Amygdala (tissue), 56 donors: ENCODE data around the gene AIFM3.
A peak's percentile ranks its signal among the peaks of the same experiment; 100 is the strongest.
"Not testable (repeated sequence)": the region's sequence is repeated elsewhere in the genome, so short reads cannot be mapped to it uniquely, and the experiment has no call there.

Source experiments
- DNase-seq, 56 donors: peaks; one replicate each; lab custom pipeline; 2025; lab: John Stamatoyannopoulos, UW

AIFM3 gene, protein sequence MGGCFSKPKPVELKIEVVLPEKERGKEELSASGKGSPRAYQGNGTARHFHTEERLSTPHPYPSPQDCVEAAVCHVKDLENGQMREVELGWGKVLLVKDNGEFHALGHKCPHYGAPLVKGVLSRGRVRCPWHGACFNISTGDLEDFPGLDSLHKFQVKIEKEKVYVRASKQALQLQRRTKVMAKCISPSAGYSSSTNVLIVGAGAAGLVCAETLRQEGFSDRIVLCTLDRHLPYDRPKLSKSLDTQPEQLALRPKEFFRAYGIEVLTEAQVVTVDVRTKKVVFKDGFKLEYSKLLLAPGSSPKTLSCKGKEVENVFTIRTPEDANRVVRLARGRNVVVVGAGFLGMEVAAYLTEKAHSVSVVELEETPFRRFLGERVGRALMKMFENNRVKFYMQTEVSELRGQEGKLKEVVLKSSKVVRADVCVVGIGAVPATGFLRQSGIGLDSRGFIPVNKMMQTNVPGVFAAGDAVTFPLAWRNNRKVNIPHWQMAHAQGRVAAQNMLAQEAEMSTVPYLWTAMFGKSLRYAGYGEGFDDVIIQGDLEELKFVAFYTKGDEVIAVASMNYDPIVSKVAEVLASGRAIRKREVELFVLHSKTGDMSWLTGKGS

DNA sequence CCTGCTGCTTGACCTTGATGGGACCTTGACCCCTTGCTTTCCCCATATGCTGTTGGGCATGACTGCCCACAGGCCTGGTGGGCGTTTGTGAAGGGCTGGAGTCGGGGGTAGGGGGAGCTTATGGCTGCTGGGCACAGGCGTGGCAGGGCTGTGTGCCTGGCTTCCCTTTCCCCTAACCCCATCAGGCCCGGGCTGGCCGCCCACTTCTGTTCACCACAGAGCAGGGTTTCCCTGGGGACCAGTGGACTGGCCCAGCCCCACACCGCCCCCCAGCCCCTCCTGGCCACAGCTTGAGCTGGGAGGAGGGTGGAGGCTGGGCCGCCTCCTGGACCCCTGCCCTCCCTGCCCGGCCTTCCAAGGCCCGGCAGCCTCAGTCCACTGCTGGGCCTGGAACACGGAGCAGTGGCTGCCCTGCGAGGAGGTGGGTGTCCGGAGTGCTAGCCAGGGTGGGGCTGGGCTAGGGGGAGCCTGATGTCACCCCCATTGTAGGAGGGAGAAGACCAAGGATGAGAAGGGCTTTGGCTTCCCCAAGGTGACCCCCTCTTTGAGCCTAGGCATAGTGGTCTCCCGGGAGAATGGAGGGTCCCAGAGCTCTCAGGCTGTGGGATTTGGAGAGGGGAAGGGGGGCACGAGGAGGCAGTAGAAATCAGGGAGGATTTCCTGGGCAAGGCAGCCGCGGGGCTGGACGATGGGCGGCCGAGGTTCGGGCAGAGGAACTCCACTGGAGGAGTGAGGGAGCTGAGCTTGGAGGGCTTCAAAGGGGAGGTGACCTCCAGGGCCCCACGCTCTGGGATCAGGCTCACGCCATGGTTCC lies at the start of gene AIFM3:
TSS of gene AIFM3 (plus strand) at position 373 of the 814 bp plus-strand sequence. CDS start 690 bp downstream, outside the sequence.
- peak in 28 of 56 donors; percentile 17 to 80 (median 56) for DNase-seq

DNA sequence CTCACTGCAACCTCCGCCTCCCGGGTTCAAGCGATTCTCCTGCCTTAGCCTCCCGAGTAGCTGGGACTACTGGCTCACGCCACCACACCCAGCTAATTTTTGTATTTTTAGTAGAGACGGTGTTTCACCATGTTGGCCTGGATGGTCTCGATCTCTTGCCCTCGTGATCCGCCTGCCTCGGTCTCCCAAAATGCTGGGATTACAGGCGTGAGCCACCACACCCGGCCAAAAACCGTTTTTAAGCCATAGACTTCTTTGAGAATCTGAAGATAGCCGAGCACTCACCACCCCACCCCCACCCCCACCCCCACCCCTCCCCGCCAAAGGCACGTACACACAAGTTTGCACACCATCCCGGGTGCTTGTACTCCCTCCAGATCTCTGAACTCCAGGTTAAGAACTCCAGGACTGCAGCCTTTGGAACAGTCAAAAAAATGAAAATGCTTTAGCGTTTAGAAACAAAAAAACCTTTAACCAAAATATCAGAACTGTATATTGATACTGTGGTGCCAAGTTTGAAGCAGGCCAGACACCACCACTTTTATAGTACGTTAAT lies 48.3 kb upstream of the AIFM3 start:
- no peak for DNase-seq

DNA sequence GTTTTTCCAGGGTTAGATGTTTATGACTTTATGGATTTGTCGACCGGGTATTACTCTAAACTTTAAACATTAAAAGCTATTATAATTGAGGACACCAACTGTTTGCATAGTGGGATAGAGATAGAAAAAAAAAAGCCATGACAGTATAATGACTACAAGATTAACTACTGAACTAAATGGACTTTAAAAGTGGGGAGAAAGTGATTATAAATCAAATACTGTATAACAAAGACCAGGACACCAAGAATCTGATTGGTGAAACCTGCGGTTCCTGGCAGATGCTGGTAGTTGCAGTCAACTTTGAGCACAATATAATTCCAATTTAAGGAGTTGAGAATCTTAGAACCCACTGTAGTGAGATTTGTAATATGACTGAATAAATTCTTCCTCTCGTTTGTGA lies 47.3 kb upstream of the AIFM3 start:
- DNase-seq = no peak

DNA sequence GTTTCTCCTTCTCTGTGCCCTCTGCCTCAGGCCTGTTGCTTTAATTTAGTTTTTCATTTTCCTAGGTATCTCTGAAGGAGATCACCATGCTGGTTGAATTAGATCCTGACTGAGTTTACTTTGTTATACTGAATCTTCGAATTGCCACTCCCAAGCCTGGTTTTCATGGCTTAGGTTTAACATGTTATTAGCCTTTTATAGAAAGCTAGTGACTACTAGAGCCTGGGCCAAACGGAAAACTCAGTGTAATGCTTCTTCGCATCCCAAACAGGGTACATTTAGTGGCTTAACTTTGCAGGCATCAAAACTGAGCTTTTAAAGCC lies 46.2 kb upstream of the AIFM3 start:
- no peak for DNase-seq

DNA sequence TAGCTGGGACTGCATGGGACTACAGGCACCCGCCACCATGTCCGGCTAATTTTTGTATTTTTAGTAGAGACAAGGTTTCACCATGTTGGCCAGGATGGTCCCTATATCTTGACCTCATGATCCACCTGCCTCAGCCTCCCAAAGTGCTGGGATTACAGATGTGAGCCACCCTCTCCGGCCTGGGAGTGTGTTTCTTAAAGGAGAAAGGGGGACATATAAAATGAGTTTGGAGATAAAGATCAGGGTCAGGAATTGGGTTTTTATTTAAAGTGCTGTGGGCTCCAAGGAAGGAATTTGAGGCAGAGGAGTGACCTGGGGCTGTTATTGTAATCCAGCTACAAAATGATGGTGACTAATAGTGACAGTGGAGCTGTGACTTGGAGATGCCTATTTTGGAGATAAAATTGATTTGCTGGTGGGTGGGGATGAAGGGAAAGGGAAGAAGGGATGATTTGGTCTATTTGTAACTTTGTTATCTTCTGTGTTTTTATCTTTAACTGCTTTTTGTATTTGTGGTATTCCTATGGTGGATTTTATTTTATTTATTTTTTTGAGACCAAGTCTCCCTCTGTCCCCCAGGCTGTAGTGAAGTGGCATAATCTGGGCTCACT lies 44.8 kb upstream of the AIFM3 start:
- DNase-seq = no peak

DNA sequence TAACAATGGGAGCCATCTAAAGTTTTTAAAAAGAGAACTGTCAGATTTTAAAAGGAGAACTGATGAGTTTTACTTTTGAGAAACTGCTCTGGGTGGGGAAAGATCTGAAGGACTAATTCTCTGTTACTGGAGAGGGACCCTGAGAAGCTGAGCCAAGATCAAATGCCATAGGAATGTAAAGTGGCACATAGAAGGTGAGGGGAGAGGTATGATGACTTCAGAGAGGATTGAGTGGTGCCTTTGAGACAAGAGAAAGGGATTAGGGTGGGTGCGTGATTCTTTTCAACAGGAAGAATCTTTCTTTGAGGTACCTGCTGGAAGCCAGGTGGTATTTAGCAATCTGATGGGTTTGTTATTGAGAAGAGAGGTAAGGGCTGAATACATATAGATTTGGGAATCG lies 40.8 kb upstream of the AIFM3 start:
- no peak for DNase-seq

DNA sequence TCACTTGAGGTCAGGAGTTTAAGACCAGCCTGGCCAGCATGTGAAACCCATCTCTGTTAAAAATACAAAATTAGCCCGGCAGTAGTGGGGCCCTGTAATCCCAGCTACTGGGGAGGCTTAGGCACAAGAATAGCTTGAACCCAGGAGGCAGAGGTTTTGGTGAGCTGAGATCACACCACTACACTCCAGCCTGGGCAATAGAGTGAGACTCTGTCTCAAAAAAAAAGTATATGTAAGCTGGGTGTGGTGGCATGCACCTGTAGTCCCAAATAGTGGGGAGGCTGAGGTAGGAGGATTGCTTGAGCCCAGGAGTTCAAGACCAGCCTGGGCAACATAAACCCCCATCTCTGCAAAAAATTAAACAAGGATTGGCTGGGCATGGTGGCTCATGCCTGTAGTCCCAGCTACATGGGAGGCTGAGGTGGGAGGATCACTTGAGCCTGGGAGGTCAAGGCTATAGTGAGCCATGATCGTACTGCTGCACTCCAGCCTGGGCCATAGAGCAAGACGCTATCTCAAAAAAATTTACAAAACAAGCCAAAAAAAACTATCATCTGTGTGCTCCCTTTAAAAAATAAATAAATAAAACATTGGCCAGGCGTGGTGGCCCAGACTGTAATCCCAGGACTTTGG lies 39.0 kb upstream of the AIFM3 start:
- DNase-seq = no peak

DNA sequence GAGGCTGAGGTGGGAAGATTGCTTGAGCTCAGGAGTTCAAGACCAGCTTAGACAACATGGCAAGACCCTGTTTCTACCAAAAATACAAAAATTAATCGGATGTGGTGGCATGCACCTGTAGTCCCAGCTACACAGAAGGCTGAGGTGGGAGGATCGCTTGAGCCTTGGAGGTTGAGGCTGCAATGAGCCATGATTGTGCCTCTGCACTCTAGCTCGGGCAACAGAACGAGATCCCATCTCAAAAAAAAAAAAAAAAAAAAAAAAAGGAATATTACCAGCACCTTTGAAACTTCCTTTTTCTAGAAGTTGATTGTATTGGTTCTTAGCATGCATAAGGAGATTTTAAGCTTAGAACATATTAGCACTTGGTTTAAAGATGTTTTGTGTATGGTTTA lies 38.5 kb upstream of the AIFM3 start:
- no peak for DNase-seq

DNA sequence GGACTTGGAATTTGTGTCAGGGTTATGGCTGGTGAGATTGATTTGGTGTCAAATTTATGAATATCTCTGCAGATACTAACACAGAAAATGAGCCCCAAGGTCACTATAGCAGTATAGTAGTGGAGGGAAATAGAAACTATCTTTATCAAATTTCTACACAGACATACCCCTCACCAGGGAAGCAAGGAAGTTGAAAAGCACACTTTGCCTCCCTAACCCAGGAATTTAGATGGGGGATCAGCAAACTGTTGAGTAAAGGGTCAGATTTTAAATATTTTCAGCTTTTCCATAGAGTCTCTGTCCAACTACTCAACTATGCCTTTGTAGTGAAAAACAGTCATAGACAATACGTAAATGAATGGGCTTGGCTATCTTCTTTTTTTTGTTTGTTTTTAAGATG lies 37.1 kb upstream of the AIFM3 start:
- no peak for DNase-seq

DNA sequence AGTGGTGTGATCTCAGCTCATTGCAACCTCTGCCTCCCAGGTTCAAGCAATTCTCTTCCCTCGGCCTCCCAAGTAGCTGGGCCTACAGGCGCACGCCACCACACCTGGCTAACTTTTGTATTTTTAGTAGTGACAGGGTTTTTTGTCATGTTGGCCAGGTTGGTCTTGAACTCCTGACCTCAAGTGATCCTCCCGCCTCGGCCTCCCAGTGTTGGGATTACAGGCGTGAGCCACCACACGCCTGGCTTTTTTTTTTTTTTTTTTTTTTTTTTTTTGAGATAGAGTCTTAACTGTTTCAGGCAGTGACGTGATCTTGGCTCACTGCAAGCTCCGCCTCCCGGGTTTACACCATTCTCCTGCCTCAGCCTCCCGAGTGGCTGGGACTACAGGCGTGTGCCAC lies 36.6 kb upstream of the AIFM3 start:
- DNase-seq = not testable (repeated sequence)

DNA sequence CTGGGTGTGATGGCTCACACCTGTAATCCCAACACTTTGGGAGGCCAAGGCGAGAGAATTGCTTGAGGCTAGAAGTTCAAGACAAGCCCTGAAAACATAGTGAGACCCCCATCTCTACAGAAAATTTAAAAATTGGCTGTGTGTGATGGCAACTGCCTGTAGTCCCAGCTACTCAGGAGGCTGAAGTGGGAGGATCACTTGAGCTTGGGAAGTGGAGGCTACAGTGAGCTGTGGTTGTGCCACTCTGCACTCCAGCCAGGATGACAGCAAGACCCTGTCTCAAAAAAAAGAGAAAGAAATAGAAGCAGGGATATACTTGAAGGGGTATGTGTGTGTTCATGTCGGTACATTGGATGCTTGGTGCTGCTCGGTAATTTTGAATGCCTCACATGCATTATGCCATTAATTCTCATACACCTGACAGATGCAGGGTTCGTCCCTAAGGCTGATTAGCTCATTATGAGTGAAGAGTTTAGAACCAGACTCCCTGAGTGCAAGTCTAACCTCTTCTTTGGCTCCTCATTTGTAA lies 35.9 kb upstream of the AIFM3 start:
- no peak for DNase-seq

DNA sequence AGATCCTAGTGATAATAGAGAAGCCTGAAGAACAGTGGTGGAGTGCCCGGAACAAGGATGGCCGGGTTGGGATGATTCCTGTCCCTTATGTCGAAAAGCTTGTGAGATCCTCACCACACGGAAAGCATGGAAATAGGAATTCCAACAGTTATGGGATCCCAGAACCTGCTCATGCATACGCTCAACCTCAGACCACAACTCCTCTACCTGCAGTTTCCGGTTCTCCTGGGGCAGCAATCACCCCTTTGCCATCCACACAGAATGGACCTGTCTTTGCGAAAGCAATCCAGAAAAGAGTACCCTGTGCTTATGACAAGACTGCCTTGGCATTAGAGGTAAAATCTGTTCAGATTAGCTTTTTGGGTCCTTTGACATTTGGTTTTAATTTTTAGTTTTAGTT lies 33.1 kb upstream of the AIFM3 start:
- DNase-seq = no peak

DNA sequence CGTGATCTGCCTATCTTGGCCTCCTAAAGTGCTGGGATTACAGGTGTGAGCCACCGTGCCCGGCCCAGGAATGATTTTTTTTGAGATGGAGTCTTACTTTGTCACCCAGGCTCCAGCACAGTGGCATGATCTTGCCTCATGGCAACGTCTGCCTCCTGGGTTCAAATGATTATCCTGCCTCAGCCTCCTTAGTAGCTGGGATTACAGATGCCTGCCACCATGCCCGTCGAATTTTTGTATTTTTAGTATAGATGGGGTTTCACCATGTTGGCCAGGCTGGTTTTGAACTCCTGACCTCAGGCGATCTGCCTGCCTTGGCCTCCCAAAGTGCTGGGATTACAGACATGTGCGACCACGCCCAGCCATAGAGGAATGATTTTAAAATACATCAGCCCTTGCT lies 32.0 kb upstream of the AIFM3 start:
- DNase-seq = not testable (repeated sequence)

DNA sequence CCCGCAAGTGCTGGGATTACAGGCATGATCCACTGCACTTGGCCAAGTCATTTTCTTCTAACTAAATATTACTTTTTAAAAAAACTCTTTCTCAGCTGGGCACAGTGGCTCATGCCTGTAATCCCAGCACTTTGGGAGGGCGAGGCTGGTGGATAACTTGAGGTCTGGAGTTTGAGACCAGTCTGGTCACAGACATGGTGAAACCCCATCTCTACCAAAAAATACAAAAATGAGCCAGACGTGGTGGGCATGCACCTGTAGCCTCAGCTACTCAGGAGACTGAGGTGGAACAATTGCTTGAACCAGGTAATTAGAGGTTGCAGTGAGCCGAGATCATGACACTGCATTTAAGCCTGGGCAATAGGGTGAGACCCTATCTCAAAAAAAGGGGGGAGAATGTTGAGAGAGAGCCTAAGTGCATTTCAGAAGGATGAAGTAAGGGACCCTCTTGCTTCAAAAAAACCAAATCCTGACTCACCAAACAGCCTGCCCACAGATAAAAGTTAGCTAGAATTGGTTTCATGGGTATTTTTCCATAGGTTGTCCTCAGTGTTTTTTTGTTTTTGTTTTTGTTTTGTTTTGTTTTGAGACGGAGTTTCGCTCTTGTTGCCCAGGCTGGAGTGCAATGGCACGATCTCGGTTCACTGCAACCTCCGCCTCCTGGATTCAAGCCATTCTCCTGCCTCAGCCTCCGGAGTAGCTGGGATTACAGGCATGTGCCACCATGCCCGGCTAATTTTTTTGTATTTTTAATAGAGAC lies 31.1 kb upstream of the AIFM3 start:
- not testable (repeated sequence) for DNase-seq

DNA sequence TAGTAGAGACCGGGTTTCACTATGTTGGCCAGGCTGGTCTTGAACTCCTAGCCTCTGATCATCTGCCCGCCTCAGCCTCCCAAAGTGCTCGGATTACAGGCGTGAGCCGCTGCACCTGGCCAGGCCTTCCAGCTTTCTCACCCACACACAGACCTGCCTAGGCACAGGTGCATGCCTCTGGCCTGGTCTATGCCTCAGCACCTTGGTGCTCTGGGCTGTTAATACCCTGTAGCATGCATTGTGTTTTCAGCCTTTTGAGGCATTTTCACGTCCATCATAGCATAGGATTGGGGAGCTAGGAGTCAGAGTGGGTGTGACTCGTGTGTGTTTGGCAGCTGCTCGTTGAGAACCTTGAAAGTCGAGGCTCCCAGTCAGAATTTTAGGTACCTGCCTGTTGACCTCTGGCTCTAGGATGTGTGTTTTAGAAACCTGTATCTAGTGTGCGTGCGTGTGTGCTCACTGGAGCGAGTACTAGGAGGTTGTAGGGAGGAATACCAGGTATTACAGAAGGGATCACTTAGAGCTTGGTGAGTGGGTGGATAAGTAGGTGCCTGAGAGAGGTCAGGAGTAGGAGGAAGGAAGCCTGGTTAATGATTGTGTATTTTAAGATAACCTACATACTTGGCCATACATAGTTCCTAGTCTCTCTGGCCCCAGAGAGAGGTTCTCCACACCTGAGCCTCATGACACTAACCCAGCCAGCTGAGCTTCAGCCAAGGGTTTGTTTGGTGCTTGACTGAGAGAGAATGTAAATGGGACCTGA lies 29.8 kb upstream of the AIFM3 start:
- no peak for DNase-seq

DNA sequence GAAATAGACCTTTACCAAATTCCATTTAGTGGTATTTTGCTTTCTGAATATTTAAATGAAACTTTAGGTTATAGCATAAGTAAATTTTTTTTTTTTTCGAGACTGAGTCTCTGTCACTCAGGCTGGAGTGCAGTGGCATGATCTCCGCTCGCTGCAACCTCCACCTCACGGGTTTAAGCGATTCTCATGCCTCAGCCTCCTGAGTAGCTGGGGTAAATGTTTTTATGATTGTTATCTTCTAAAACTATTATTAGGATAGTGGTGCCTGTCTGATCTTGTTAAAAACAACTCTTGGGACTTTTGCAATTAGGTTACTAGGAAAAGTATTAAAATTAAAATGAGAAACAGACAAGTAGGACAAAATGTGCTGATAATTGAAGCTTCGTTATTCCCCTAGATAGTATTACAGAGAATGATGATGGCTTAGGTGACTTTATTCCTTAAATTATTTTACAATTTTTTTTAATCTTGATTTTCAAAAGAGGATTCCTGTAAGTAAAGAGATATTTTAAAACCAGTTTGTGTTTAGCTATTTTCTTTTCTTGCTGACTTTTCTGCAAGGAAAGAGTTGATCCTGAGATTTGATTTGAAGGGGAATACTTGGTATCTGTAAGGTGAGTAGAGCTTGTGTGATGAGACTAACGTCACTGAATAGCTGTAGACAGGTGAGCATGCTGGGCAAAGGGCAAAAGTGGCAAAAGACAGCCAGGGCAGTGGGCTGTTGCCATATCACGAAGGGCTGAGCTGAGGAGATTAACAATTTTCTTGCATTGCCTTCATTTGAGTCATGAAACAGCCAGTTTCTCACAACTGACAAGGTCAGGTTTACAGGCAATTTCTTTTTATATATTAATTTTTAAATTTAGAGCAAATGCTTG lies 29.0 kb upstream of the AIFM3 start:
- DNase-seq = no peak

DNA sequence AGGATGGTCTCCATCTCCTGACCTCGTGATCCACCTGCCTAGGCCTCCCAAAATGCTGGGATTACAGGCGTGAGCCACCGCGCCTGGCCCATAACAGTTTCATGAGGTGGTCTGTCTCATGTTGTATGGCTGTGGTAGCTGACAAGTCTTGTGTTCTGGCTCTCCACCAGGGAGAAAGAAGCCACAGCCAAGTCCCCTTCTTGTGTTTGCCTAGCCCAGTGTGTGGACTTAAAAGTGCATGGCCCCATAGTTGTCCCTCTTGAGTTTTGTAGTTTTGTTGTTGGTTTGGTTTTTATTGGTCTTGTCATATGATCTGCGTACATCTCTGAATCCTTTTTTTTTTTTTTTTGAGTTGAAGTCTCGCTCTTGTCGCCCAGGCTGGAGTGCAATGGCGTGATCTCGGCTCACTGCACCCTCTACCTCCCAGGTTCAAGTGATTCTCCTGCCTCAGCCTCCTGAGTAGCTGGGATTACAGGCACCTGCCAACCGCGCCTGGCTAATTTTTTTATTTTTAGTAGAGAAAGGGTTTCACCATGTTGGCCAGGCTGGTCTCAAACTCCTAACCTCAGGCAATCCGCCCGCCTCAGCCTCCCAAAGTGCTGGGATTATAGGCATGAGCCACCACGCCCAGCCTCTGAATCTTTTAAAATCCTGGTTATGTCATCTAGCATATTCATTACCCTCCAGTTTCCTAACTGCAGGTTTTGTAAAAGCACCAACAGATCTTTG lies 27.4 kb upstream of the AIFM3 start:
- not testable (repeated sequence) for DNase-seq
